Activated gamma-delta T cell (primary cell): ENCODE data around the gene TMEM63C.

Experiments used
- DNase-seq: peaks from one replicate; lab custom pipeline; 2025; lab: John Stamatoyannopoulos, UW

TMEM63C gene

GRCh38 chr14:77222546-77223225, 41.1 kb downstream of the TMEM63C start:
- no peak for DNase-seq

GRCh38 chr14:77224212-77224611, 42.6 kb downstream of the TMEM63C start:
- DNase-seq: no peak

GRCh38 chr14:77225254-77225653, 43.7 kb downstream of the TMEM63C start:
- no peak for DNase-seq

- no peak for DNase-seq
These were observed 44.4 kb downstream of the TMEM63C start for GRCh38 chr14:77225892-77226557.

- DNase-seq: no peak
These were observed 46.5 kb downstream of the TMEM63C start for GRCh38 chr14:77228056-77228455.

GRCh38 chr14:77230914-77231313, 49.3 kb downstream of the TMEM63C start:
- DNase-seq: no peak

GRCh38 chr14:77231721-77232120, 50.1 kb downstream of the TMEM63C start:
- no peak for DNase-seq

GRCh38 chr14:77236814-77237213, 55.2 kb downstream of the TMEM63C start:
- no peak for DNase-seq

- no peak for DNase-seq
These were observed 56.8 kb downstream of the TMEM63C start for GRCh38 chr14:77238356-77238755.

GRCh38 chr14:77238996-77239395, 57.4 kb downstream of the TMEM63C start:
- no peak for DNase-seq

- DNase-seq: no peak
These were observed 57.8 kb downstream of the TMEM63C start for GRCh38 chr14:77239412-77239811.

GRCh38 chr14:77240336-77240915, 58.8 kb downstream of the TMEM63C start:
- DNase-seq: no peak

GRCh38 chr14:77241955-77242354, 60.4 kb downstream of the TMEM63C start:
- DNase-seq: no peak

- no peak for DNase-seq
These were observed 61.2 kb downstream of the TMEM63C start for GRCh38 chr14:77242752-77243151.

GRCh38 chr14:77243853-77244252, 62.3 kb downstream of the TMEM63C start:
- no peak for DNase-seq

- no peak for DNase-seq
These were observed 64.2 kb downstream of the TMEM63C start for GRCh38 chr14:77245820-77246219.

- no peak for DNase-seq
These were observed 65.2 kb downstream of the TMEM63C start for GRCh38 chr14:77246784-77247183.

- no peak for DNase-seq
These were observed 67.1 kb downstream of the TMEM63C start for GRCh38 chr14:77248666-77249065.

GRCh38 chr14:77249286-77249685, 67.7 kb downstream of the TMEM63C start:
- DNase-seq: no peak

GRCh38 chr14:77250927-77251326, 69.3 kb downstream of the TMEM63C start:
- no peak for DNase-seq

- no peak for DNase-seq
These were observed 70.3 kb downstream of the TMEM63C start for GRCh38 chr14:77251870-77252269.

- DNase-seq: no peak
These were observed 72.0 kb downstream of the TMEM63C start for GRCh38 chr14:77253333-77254190.
